ENCODE data around the gene CUL5.

- TF ChIP-seq TARDBP (IDR thresholded peaks at IDR 0.05) (no peak), ZNF384 (IDR thresholded peaks at IDR 0.05) (no peak), NFRKB (IDR thresholded peaks at IDR 0.05) (no peak), ELF4 (IDR thresholded peaks at IDR 0.05) (no peak), SP1 (IDR thresholded peaks at IDR 0.05) (no peak), ARNT (IDR thresholded peaks at IDR 0.05) (no peak), SUZ12 (IDR thresholded peaks at IDR 0.05) (no peak), HDGF (IDR thresholded peaks at IDR 0.05; ENCODE audit: borderline replicate concordance) (no peak), BHLHE40 (IDR thresholded peaks at IDR 0.05; ENCODE audit: borderline replicate concordance) (no peak), FOXA1 (IDR thresholded peaks at IDR 0.05) (no peak)
- TF ChIP-seq, protein P1, sequence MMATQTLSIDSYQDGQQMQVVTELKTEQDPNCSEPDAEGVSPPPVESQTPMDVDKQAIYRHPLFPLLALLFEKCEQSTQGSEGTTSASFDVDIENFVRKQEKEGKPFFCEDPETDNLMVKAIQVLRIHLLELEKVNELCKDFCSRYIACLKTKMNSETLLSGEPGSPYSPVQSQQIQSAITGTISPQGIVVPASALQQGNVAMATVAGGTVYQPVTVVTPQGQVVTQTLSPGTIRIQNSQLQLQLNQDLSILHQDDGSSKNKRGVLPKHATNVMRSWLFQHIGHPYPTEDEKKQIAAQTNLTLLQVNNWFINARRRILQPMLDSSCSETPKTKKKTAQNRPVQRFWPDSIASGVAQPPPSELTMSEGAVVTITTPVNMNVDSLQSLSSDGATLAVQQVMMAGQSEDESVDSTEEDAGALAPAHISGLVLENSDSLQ (IDR thresholded peaks at IDR 0.05), result no peak
Measured at GRCh38 chr11:108032800-108033199, 24.1 kb downstream of the CUL5 start.

Measured in HEK293T (cell line).